Ovary (tissue), 3 donors: ENCODE data around the gene ADCYAP1.

Source experiments
- CTCF ChIP-seq, 3 donors: fragments of 450-650 bp in 2 of 3; fragments of 200-600 bp in 1 of 3; IDR thresholded peaks; one replicate each; pipeline versions ENCODE4 v1.5.1 to v1.8.0; 2016 to 2022; ENCODE audit warnings: antibody characterized with exemption in 3 of 3, mild to moderate bottlenecking in 1 of 3
- EP300 ChIP-seq: sonication (generic); formaldehyde crosslinking; IDR thresholded peaks from one replicate; pipeline ENCODE4 v1.6.1; 2017; ENCODE audit warnings: antibody characterized with exemption
- POLR2A ChIP-seq: fragments of 450-650 bp; IDR thresholded peaks from one replicate; pipeline ENCODE4 v1.6.1; 2017; ENCODE audit warnings: antibody characterized with exemption, mild to moderate bottlenecking, moderate library complexity
- donor health status: DM: no; HTN: no; CAD: no.

- TF ChIP-seq CTCF (IDR thresholded peaks at IDR 0.05), result no peak
- TF ChIP-seq POLR2A, result no peak
- TF ChIP-seq EP300, result no peak
Observed at GRCh38 chr18:887716-888115, 17.0 kb upstream of the ADCYAP1 start.
